HepG2 (cell line): Measurements from ENCODE around the gene BAHCC1. TPM values are rescaled to one million over a fixed set of nuclear protein-coding genes. Genes with fewer than 3 reads are reported as not detected.

ENCODE experiments used
- ATAC-seq: fragments of 200-7000 bp; cut with Tn5 transposase; 3 replicates; pipeline ENCODE4 v1.9.1; 2020; ENCODE audit warnings: mild to moderate bottlenecking, moderate library complexity
- BruUV-seq: library from RNA; stranded (reverse); fragments of 400-500 nt; replicated peaks from 2 replicates; lab custom pipeline; 2021; lab: Mats Ljungman, UMichigan
- CTCF ChIA-PET: fragments of 300-600 bp; formaldehyde crosslinking; extraction: SDS; loops from one replicate; lab custom pipeline; 2021; ENCODE audit warnings: low total read pairs, inconsistent platforms, low intra/inter-chr PET ratio; lab: Yijun Ruan, JAX
- POLR2A ChIA-PET: fragments of 350-600 bp; sonication (Branson Sonifier 250); formaldehyde crosslinking; loops from one replicate; lab custom pipeline; 2020; ENCODE audit warnings: antibody characterized with exemption, inconsistent platforms; lab: Yijun Ruan, JAX
- DNase-seq: peaks from one replicate; pipeline ENCODE4 v3.0.0-alpha.2; 2015; ENCODE audit warnings: low spot score
- FAIRE-seq: peaks from 3 replicates; lab custom pipeline; 2011; peaks lifted over from hg19 to GRCh38; lab: Jason Lieb, UNC
- H2AFZ ChIP-seq: one replicate; pipeline ENCODE4 v1.6.1; 2011; ENCODE audit warnings: low read length, inconsistent platforms
- H3K27ac ChIP-seq: fragments of 300-600 bp; 3 replicates; pipeline ENCODE4 v1.8.0; 2011; ENCODE audit warnings: mixed run types, mild to moderate bottlenecking, mixed read lengths, low read length, inconsistent platforms; ENCODE audit not compliant: insufficient read depth; ENCODE audit errors: extremely low read length
- H3K27me3 ChIP-seq, 2 experiments: fragments of 200-600 bp in 1 of 2; 2 replicates in 1 of 2; 3 replicates in 1 of 2; pipeline versions ENCODE4 v1.6.0 to v1.8.0; 2011; ENCODE audit warnings: low read length in 2 of 2, mild to moderate bottlenecking in 2 of 2, moderate library complexity in 2 of 2, inconsistent platforms in 1 of 2; ENCODE audit not compliant: insufficient read depth in 2 of 2, control insufficient read depth in 1 of 2
- H3K36me3 ChIP-seq, 2 experiments: fragments of 200-600 bp in 1 of 2; replicated peaks in 1 of 2; 2 replicates in 1 of 2; 3 replicates in 1 of 2; pipeline versions ENCODE4 v1.5.1 to v1.8.0; 2011; ENCODE audit warnings: low read length in 2 of 2, inconsistent platforms in 1 of 2; ENCODE audit not compliant: insufficient read depth in 2 of 2, control insufficient read depth in 1 of 2
- H3K4me1 ChIP-seq: 2 replicates; pipeline ENCODE4 v1.5.1; 2012; ENCODE audit warnings: low read length, inconsistent platforms; ENCODE audit not compliant: insufficient read depth
- H3K4me2 ChIP-seq: 2 replicates; pipeline ENCODE4 v1.6.0; 2011; ENCODE audit warnings: low read depth, low read length, inconsistent platforms
- H3K4me3 ChIP-seq, 3 experiments: fragments of 200-600 bp in 1 of 3; sonication (generic), shearing (Covaris generic) in 1 of 3; replicated peaks in 1 of 3; 2 replicates each; pipeline ENCODE4 v1.5.1; 2011 to 2016; ENCODE audit warnings: low read length in 3 of 3, inconsistent platforms in 2 of 3, low read depth in 2 of 3, mild to moderate bottlenecking in 2 of 3, control low read depth in 1 of 3, mixed read lengths in 1 of 3; ENCODE audit not compliant: insufficient read depth in 1 of 3
- H3K79me2 ChIP-seq: one replicate; pipeline ENCODE4 v1.6.1; 2011; ENCODE audit warnings: low read length, inconsistent platforms; ENCODE audit not compliant: insufficient read depth
- H3K9ac ChIP-seq: 2 replicates; pipeline ENCODE4 v1.6.0; 2011; ENCODE audit warnings: mild to moderate bottlenecking, low read depth, low read length, inconsistent platforms; ENCODE audit not compliant: insufficient read depth
- H3K9me3 ChIP-seq: 2 replicates; pipeline ENCODE4 v1.5.1; 2012; ENCODE audit warnings: mild to moderate bottlenecking, low read length
- H4K20me1 ChIP-seq: 2 replicates; pipeline ENCODE4 v1.6.0; 2011; ENCODE audit warnings: inconsistent platforms, mild to moderate bottlenecking, low read length, moderate library complexity; ENCODE audit not compliant: insufficient read depth
- CCAR2 ChIP-seq: fragments of 200-400 bp; formaldehyde crosslinking; optimal IDR thresholded peaks from 2 replicates; pipeline ENCODE3; 2018; ENCODE audit warnings: low read depth, mild to moderate bottlenecking, low read length, moderate library complexity
- DZIP1 ChIP-seq: sonication (generic); formaldehyde crosslinking; IDR thresholded peaks from 2 replicates; pipeline ENCODE4 v1.5.0; 2020; ENCODE audit warnings: mild to moderate bottlenecking, missing genetic modification reagents
- RARG ChIP-seq: sonication (generic); formaldehyde crosslinking; IDR thresholded peaks from 2 replicates; pipeline ENCODE4 v1.4.0; 2020; ENCODE audit warnings: low read depth, mild to moderate bottlenecking, missing genetic modification reagents
- REPIN1 ChIP-seq: sonication (generic); formaldehyde crosslinking; IDR thresholded peaks from 2 replicates; pipeline ENCODE4 v1.8.0; 2022; ENCODE audit warnings: missing genetic modification reagents, low read depth, mild to moderate bottlenecking, borderline replicate concordance
- SAFB2 ChIP-seq: sonication (generic); formaldehyde crosslinking; IDR thresholded peaks from 2 replicates; pipeline ENCODE4 v1.5.1; 2020; ENCODE audit warnings: missing genetic modification reagents, low read depth, mild to moderate bottlenecking, borderline replicate concordance
- SRF ChIP-seq: IDR thresholded peaks from 2 replicates; pipeline ENCODE4 v1.6.1; 2011; ENCODE audit warnings: mild to moderate bottlenecking, low read depth, low read length, moderate library complexity
- THAP11 ChIP-seq: IDR thresholded peaks from 2 replicates; pipeline ENCODE4 v1.6.1; 2016; ENCODE audit warnings: missing biosample characterization, missing genetic modification reagents
- ZUFSP ChIP-seq: sonication (generic); formaldehyde crosslinking; IDR thresholded peaks from 2 replicates; pipeline ENCODE4 v1.9.0; 2021; ENCODE audit warnings: missing genetic modification reagents, mild to moderate bottlenecking, borderline replicate concordance
- WGBS: methylation state at CpG from one replicate; pipeline ENCODE4 v1.1.6; 2017; ENCODE audit warnings: low lambda C conversion rate; 5-methylcytosine and 5-hydroxymethylcytosine counted together
- in situ Hi-C: cut with HindIII; loops from 2 replicates; pipeline ENCODE4 v1.10.0; 2017; ENCODE audit warnings: low pct_unique_long_range_greater_than_20kb; ENCODE audit not compliant: extremely low pct_ligation_motif_present
- intact Hi-C: fragments of 100-400 bp; cut with micrococcal nuclease; formaldehyde crosslinking; loops from one replicate; pipeline ENCODE4 v1.10.0; 2022; ENCODE audit not compliant: unreplicated experiment
- polyA plus RNA-seq, 8 experiments: library from polyadenylated mRNA; depleted of rRNA in 3 of 8; stranded (reverse) in 7 of 8; unstranded in 1 of 8; fragments of >200 nt; fragmentation: Illumina TruSeq in 4 of 8; extraction: Trizol in 4 of 8; gene quantifications; 2 replicates each; pipeline versions ENCODE4 v1.2.1 to v1.2.3, GENCODE V29; 2011 to 2016; ENCODE audit warnings: low read depth in 4 of 8, missing spikeins in 1 of 8, mixed read lengths in 1 of 8; ENCODE audit not compliant: insufficient read depth in 1 of 8
- total RNA-seq, 5 experiments: library from RNA; depleted of rRNA; stranded (reverse); fragments of >200 nt; fragmentation: Illumina TruSeq; extraction: Trizol; gene quantifications; 2 replicates each; pipeline ENCODE4 v1.2.3, GENCODE V29; 2016; ENCODE audit warnings: low read depth in 1 of 5

The BAHCC1 gene
- total and polyA plus RNA-seq, 2 of the 13 experiments (the other 11 are each of a cell fraction or from before 2014, with no cell fraction given) = 1.4 to 1.7 TPM

GRCh38 chr17:81348097-81349055, 46.9 kb upstream of the BAHCC1 start:
- BruUV-seq = no TSS peak
- no peaks in the 10 kb centered on the region for H3K36me3 ChIP-seq
- CTCF ChIA-PET = no interaction called here
- POLR2A ChIA-PET = interaction anchor here (3.7 kb wide), 1 partner anchor 46 kb away, joined by 15 read pairs; the partner anchor contains the start of gene BAHCC1
- H3K4me3 ChIP-seq = no peak overlapping the region
- no peak for FAIRE-seq
- no peaks in the 10 kb centered on the region for H3K9me3 ChIP-seq
- no peak overlapping the region for H2AFZ ChIP-seq
- no peak overlapping the region for H3K4me2 ChIP-seq
- TF ChIP-seq SRF (no peak), DZIP1 (CRISPR knock-in tag) (no peak), ZUFSP (CRISPR knock-in tag) (no peak), THAP11 (CRISPR knock-in tag) (no peak), REPIN1 (CRISPR knock-in tag) (no peak), RARG (no peak), SAFB2 (CRISPR knock-in tag) (no peak), CCAR2 (no peak)
- TF ChIP-seq, all 625 proteins: peak for 0
- H3K79me2 ChIP-seq = peaks cover 18% of the 10 kb centered on the region
- WGBS = 73% methylated on average over 20 of the region's 21 CpGs
- in situ Hi-C loops (no loop called here), intact Hi-C loops (no loop called here)
- H3K4me1 ChIP-seq = peaks cover 73% of the 10 kb centered on the region
- DNase-seq (no peak), ATAC-seq (no peak)
- H3K27ac ChIP-seq = no peak overlapping the region
- no peak overlapping the region for H3K9ac ChIP-seq
- 0 out of 2 replicates have a peak, but pooled peaks cover 3% of the 10 kb centered on the region for H4K20me1 ChIP-seq
- H3K27me3 ChIP-seq = peaks cover 5 to 63% of the 10 kb centered on the region in 2 experiments; a peak in 3 of 5 replicates
